GM19328 (cell line): ENCODE results near the gene SYNRG.

ENCODE experiments used
- ATAC-seq: cut with Tn5 transposase; IDR thresholded peaks from one replicate; pipeline ENCODE4 v1.9.1; 2021; ENCODE audit warnings: mild to moderate bottlenecking, moderate library complexity; ENCODE audit not compliant: unreplicated experiment

SYNRG gene

DNA sequence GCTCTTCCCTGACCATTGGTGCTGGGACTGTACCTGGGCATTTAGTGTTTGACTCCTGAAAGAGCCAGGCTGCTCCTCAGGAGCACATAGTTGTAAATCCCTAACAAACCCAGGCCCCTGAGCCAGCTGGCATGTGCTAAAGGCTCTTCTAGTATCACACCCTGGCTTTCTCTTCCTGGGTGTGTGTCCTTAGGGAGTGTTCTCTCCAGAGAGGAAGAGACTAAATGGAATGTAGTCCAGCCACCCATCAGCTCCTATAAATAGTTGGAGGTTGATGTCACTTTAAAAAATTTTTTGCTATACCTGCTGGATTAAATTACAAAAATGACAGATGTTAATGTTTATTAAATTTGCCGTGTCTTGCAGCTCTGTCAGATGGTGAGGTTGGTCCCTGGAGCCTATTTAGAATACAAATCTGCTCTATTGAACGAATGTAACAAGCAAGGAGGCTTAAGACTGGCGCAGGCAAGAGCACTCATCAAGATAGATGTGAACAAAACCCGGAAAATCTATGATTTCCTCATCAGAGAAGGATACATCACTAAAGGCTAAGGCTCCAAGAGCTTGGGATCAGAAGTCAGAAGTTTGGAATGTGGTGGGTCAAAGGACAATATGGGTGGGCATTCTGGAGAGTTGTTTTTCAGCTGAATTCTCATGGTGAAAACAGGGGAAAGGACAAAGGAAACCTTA, 132.6 kb downstream of the SYNRG start:
- ATAC-seq = no peak

DNA sequence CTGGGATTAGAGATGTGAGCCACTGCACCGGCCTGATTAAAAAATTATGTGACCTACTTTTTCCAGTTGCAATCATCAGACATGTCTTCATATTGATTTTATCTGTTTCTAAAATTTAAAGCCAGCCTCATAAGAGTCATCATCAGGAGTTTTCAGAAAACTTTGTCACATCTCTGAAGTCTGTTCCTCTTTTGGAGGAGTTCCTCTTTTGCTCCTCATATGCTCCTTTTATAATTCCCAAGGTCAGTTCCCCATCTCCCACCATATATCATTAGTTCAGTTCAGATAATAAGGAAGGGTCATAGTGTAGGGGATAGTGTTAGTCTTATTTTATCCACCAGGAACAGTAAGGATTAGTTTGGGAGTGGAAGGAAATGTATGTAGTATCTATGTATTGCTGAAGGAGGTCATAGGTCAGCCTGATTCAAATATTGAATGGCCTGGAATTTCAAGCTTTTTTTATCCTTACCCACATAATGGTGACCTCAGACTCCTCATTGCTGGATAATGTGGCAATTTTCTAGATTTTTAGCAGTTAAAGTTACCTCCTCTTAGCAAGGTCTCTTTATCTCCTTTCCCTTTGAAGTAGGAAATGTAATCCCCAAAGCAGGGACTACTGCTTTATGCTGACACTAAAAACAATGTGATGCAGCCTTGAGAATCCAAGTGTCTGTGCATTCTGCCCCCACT, 133.3 kb downstream of the SYNRG start:
- no peak for ATAC-seq

DNA sequence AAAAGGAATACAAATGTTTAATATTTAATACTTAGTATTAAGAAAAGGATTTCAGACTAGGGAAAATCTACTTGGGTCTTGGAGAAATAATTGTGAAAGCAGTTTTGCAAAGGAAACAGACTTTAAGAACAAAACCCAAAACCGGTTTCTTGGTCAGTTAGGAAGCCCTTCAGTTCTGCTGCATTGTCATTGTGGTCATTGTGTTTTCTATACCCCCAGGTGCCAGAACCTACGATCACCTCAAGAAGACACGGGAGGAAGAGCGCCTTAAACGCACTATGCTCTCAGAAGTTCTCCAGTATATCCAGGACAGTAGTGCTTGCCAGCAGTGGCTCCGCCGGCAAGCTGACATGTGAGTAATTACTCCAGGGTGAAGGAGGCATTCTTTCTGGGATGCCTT, 139.0 kb downstream of the SYNRG start:
- ATAC-seq = no peak

DNA sequence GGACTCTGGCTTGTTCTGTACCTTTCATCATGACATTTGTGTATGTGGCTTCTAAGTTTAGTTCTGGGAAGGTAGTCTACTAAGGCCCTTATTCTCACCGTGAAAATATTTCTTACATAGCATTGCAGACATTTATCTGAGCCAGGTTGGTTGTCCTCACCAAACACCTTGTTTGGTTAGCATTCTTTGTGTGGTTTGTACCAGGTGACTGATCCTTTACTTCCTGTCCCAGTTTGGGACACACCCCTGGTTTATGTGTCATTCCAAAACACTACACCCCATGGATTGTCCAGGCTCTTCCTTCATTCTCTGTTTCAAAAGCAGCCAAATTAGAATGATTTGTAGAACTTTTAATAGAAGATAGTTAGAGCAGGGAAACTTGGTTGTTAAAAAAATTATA, 142.7 kb downstream of the SYNRG start:
- no peak for ATAC-seq

DNA sequence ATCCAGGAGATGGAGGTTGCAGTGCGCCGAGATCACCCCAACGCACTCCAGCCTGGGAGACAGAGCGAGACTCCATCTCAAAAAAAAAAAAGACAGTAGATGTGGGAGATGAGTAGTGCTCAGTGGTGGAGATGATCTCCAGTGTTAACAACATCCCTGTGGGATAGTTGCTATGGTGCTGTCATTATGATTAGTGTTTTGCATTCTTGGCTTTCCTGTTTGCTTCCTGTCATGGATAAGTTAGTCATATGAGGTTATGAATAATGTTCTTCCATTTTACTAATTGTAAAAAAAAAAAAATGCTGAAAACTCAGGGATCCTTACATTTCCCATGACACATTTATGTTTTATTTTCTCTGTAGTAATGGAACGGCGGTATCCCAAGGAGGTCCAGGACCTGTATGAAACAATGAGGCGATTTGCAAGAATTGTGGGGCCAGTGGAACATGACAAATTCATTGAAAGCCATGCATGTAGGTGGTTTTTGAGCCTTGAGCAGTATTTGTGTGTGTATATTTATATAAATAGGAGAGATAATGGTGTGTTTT, 144.1 kb downstream of the SYNRG start:
- no peak for ATAC-seq
